HEK293 (cell line): Measurements from ENCODE around the gene HYAL4.

ENCODE experiments used
- CTCF ChIP-seq: fragments of 450-650 bp; formaldehyde crosslinking; IDR thresholded peaks from 2 replicates; pipeline ENCODE4 v1.5.1; 2016; ENCODE audit warnings: missing biosample characterization, missing genetic modification characterization
- PRDM6 ChIP-seq: fragments of 450-650 bp; formaldehyde crosslinking; IDR thresholded peaks from 2 replicates; pipeline ENCODE4 v1.5.1; 2017; ENCODE audit warnings: missing biosample characterization, missing genetic modification characterization
- YY1 ChIP-seq: fragments of 450-650 bp; formaldehyde crosslinking; IDR thresholded peaks from 2 replicates; pipeline ENCODE4 v1.5.1; 2018; ENCODE audit warnings: missing biosample characterization, missing genetic modification characterization
- YY2 ChIP-seq: fragments of 450-650 bp; formaldehyde crosslinking; IDR thresholded peaks from 2 replicates; pipeline ENCODE4 v1.5.1; 2016; ENCODE audit warnings: missing biosample characterization, missing genetic modification characterization
- ZNF274 ChIP-seq, 2 experiments: fragments of 200-500 bp in 1 of 2; fragments of 450-650 bp in 1 of 2; sonication (Bioruptor generic) in 1 of 2; formaldehyde crosslinking in 1 of 2; IDR thresholded peaks; 2 replicates each; pipeline versions ENCODE4 v1.5.1 to v1.6.1; 2014 to 2016; ENCODE audit warnings: borderline replicate concordance in 1 of 2, inconsistent platforms in 1 of 2, low read length in 1 of 2, missing biosample characterization in 1 of 2, missing genetic modification characterization in 1 of 2
- ZNF324 ChIP-seq: fragments of 450-650 bp; formaldehyde crosslinking; IDR thresholded peaks from 2 replicates; pipeline ENCODE4 v1.5.1; 2016; ENCODE audit warnings: missing biosample characterization, missing genetic modification characterization
- ZNF561 ChIP-seq: fragments of 450-650 bp; IDR thresholded peaks from 2 replicates; pipeline ENCODE4 v1.5.1; 2018; ENCODE audit warnings: missing biosample characterization, missing genetic modification characterization, borderline replicate concordance
- TF ChIP-seq, protein P1 (sequence below): fragments of 450-650 bp; formaldehyde crosslinking; IDR thresholded peaks from 2 replicates; pipeline ENCODE4 v1.5.1; 2016; ENCODE audit warnings: missing biosample characterization, missing genetic modification characterization

DNA sequence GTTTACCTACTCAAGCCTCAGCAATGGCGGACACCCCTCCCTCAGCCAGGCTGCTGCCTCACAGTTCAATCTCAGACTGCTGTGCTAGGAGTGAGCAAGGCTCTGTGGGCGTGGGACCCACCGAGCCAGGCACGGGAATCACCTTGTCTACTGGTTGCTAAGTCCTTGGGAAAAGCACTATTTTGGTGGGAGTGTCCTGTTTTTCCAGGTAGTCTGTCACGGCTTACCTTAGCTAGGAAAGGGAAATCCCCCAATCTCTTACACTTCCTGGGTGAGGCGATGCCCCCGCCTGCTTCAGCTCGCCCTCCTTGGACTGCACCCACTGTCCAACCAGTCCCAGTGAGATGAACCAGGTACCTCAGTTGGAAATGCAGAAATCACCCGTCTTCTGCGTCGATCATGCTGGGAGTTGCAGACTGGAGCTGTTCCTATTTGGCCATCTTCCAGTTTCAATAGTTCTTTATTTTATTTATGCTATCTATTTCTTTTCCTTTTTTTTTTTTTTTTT, at the start of gene HYAL4:
- no peak for TF ChIP-seq ZNF561 (tag by site-specific recombination)
- TF ChIP-seq ZNF324 (tag by site-specific recombination), result no peak
- TF ChIP-seq CTCF (tag by site-specific recombination), result no peak
- TF ChIP-seq, protein P1, sequence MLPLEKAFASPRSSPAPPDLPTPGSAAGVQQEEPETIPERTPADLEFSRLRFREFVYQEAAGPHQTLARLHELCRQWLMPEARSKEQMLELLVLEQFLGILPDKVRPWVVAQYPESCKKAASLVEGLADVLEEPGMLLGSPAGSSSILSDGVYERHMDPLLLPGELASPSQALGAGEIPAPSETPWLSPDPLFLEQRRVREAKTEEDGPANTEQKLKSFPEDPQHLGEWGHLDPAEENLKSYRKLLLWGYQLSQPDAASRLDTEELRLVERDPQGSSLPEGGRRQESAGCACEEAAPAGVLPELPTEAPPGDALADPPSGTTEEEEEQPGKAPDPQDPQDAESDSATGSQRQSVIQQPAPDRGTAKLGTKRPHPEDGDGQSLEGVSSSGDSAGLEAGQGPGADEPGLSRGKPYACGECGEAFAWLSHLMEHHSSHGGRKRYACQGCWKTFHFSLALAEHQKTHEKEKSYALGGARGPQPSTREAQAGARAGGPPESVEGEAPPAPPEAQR, result no peak
- TF ChIP-seq YY2 (tag by site-specific recombination), result no peak
- no peak for TF ChIP-seq ZNF274 (IDR thresholded peaks at IDR 0.05; ENCODE audit: low read length)
- TF ChIP-seq ZNF274 (tag by site-specific recombination; IDR thresholded peaks at IDR 0.05; ENCODE audit: borderline replicate concordance), result no peak
- no peak for TF ChIP-seq PRDM6 (tag by site-specific recombination)
- no peak for TF ChIP-seq YY1 (tag by site-specific recombination)
